Putamen (tissue), 1 donor: ENCODE results near the gene SUMO2.
"Not testable (repeated sequence)": the region's sequence is repeated elsewhere in the genome, so short reads cannot be mapped to it uniquely, and the experiment has no call there.

ENCODE experiments used
- DNase-seq: peaks from one replicate; pipeline ENCODE4 v3.0.0-alpha.2; 2016; ENCODE audit warnings: low spot score

SUMO2 gene

DNA sequence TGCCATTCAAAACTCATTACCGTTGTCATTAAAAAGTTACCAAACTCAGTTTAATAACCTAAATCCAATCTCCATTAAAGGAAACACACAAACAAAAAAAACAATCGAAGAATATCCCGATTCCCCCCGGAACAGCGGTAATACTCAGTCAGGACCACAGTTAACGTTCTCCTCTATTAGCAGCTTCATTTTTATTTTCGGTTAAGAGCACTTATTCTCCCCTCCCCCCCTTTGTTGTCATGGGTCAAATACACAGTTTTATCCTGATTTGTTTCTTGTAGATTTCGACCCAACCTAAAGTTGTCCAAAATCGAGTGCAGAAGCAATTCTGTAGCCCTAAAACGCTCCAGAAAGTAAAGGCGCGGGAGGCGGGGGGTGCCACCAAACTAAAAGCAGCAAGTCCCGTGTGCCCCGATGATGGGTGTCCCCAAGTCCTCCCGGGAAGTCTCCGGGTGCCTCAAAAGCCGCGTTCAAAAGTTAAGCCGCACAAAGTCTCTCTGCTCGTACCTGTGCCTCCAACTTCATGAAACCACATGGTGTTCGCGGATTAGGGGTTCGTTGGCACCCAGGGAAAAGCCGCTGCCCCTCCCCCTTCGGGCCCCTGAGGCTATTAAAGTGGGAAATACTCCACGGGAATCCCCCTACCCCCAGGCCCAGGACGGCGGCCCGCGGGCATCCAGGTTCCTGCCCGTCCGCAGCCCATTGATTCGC, 996 bp downstream of the SUMO2 start:
- no peak for DNase-seq

DNA sequence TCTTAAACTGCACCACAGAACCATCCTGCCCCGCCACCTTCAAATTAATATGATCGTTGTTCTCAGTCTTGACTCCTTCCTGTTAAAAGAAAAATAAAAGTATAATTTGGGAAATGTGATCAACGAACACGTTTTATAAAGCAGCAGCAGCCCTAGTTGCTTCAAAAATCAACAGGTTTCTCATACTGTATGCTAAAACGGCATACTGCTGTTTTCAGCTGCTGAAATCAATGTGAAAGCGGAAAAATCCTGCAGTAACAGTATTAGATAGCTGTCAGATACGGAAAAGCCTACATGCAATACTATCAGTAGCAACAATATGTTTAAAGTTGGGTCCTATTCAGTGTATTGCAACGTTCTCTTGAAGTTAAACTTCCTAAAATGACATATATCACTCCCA, 1.6 kb downstream of the SUMO2 start:
- DNase-seq, result no peak

DNA sequence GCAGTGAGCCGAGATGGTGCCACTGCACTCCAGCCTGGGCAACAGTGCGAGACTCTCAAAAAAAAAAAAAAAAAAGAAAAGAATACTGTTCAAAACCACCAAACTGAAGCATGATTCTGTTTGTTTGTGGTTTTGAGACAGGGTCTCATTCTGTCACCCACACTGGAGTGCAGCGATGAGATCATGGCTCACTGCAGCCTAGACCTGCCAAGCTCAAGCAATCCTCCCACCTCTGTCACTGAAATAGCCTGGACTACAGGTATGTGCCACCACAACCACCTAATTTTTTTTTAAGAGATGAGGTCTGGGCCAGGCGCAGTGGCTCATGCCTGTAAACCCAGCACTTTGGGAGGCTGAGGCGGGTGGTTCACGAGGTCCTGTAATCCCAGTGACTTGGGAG, 4.3 kb downstream of the SUMO2 start:
- DNase-seq, result no peak

DNA sequence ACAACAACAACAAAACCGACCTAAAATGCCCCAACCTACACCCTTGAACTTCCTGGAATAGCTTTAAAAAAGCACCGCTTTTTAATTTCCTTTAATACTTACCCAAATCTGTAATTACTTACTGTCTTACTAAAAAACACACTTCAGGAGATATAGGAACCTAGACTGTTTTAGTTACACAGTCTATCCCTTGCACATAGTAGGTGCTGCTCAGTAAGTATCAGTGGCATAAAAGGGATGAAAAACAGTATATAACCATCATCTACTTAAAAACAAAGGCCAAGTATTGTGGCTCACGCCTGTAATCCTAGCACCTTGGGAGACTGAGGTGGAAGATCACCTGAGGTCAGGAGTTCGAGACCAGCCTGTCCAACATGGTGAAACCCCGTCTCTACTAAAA, 6.1 kb downstream of the SUMO2 start:
- no peak for DNase-seq

DNA sequence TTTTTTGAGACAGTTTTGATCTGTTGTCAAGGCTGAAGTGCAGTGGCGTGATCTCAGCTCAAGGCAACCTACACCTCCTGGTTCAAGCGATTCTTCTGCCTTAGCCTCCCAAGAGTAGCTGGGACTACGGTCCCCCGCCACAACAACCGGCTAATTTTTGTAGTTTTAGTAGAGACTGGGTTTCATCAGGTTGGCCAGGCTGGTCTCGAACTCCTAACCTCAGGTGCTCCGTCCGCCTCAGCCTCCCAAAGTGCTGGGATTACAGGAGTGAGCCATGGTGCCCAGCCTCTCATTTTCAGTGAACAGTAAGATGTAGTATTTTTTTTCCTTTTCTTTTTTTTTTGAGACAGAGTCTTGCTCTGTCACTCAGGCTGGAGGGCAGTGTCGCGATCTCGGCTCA, 7.8 kb downstream of the SUMO2 start:
- DNase-seq, result no peak

DNA sequence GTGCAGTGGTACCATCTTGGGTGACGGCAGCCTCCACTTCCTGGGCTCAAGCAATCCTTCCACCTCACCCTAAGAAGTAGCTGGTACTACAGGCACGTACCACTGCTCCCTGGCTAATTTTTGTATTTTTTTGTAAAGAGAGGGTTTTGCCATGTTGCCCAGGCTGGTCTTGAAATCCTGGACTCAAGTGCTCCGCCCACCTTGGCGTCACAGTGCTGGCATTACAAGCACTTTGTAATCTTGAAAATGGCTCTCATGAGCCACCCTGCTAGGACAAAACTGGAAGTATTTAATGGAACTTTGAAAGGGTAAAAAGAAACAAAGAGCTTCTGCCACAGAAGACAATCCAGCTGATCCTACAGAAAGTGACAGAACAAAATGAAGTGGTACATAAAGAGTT, 9.2 kb downstream of the SUMO2 start:
- DNase-seq, result no peak

DNA sequence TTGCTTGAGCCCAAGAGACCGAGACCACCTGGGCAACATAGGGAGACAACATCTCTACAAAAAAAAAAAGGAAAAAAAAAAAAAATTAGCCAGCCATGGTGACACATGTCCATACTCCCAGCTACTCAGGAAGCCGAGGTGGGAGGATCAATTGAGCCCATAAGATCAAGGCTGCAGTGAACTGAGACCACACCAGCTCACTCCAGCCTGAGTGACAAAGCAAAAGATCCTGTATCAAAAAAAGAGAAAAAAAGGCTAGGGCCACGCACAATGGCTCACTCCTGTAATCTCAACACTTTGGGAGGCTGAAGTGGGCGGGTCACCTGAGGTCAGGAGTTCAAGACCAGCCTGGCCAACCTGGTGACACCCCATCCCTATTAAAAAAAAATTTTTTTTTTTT, 13.8 kb downstream of the SUMO2 start:
- DNase-seq, result no peak

DNA sequence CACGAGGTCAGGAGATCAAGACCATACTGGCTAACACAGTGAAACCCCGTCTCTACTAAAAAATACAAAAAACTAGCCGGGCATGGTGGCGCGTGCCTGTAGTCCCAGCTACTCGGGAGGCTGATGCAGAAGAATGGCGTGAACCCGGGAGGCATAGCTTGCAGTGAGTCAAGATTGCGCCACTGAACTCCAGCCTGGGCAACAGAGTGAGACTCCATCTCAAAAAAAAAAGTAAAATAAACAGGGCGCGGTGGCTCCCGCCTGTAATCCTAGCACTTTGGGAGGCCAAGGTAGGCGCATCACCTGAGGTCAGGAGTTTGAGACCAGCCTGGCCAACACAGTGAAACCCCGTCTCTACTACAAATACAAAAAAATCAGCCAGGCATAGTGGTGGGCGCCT, 18.2 kb downstream of the SUMO2 start:
- DNase-seq, result not testable (repeated sequence)

DNA sequence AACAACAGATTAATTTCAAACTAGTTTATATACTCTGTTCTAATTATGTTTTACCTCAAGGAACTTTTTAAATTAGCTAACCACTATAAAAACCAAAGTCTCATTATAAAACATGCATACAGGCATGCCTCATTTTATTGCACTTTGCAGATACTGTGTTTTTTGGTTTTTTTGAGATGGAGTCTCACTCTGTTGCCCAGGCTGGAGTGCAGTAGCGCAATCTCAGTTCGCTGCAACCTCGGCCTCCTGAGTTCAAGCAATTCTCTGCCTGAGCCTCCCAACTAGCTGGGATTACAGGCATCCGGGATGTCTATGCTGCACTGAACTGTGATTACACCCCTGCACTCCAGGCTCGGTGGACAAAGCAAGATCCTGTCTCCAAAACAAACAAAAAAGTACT, 19.7 kb downstream of the SUMO2 start:
- no peak for DNase-seq

DNA sequence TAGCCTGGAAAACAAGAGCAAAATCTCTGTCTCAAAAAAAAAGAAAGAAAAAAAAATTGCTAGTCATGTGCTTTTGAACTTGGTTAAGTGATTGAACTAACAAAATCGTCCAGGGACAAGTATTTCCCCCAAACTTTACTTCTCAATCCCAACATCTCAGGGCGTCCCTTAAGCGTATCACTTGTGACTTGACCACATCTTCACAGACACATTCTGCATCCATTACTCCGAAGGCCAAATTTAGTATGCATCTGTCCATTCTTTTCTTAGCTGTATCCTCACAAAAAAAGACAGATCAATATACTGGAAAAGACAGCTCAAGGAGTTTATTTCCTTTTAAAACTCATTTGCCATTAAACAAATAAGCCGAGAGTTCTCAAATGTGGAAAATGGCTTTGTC, 22.5 kb downstream of the SUMO2 start:
- DNase-seq, result no peak

DNA sequence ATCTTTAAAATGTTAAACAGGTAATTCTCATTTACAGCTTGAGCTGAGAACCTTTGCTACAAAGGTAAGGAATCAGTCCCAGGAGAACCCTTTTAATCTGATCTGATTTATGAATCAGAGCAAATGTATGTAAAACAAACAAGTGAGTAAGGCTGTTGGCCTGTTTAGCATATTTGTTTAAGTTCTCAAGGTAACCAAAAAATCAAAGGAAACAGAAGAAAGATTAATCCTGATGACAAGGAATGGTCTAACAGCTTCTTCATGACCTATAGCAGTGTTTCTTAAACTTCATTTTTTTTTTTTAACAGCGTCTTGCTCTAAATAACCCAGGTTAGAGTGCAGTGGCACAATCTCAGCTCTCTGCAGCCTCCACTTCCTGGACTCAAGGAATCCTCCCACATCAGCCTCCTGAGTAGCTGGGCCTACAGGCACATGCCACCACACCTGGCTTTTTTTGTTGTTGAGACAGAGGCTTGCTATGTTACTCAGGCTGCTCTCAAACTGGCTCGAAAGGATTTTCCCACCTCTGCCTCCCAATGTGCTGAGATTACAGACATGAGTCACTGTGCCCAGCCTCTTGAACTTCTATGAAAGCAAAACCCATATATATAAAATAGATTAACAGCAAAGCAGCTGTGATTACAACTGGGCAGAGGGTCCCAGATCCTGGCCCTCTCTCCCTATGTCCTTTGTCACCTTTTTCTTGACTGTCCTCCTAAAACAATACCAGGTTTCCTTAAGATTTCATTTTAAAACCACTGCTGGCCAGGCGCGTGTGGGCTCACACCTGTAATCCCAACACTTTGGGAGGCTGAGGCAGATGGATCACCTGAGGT, 23.3 kb downstream of the SUMO2 start:
- no peak for DNase-seq

DNA sequence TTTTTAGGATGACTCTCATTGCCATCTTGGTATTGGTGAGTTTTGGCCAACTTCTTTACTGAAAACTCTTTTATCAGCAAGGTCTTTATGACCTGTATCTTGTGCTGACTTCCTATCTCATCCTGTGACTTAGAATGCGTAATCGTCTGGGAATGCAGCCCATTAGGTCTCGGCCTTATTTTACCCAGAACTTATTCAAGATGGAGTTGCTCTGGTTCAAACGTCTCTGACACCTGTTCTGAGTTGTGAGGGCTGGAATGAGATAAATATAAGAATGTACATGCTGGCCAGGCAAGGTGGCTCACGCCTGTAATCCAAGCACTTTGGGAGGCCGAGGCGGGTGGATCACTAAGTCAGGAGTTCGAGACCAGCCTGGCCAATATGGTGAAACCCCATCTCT, 24.3 kb downstream of the SUMO2 start:
- not testable (repeated sequence) for DNase-seq

DNA sequence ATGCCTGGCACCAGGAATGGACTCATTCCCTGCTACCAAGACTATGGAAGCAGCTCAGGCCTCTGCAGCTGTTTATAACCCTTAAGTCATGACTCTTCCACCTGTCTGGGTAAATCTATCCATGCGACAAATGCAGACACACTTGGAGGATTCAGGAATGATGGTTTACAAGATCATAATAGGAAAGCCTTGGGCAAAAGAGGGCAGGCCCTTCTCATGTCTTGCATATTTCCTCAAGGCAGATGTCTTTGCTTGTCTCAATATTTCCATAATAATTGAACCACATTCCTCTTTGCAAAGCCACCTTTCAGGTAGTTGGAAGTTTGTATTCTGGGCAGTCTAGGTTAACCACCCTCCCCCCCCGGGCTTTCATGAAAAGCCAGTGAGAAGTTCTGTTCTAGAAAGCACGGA, 27.6 kb downstream of the SUMO2 start:
- no peak for DNase-seq

DNA sequence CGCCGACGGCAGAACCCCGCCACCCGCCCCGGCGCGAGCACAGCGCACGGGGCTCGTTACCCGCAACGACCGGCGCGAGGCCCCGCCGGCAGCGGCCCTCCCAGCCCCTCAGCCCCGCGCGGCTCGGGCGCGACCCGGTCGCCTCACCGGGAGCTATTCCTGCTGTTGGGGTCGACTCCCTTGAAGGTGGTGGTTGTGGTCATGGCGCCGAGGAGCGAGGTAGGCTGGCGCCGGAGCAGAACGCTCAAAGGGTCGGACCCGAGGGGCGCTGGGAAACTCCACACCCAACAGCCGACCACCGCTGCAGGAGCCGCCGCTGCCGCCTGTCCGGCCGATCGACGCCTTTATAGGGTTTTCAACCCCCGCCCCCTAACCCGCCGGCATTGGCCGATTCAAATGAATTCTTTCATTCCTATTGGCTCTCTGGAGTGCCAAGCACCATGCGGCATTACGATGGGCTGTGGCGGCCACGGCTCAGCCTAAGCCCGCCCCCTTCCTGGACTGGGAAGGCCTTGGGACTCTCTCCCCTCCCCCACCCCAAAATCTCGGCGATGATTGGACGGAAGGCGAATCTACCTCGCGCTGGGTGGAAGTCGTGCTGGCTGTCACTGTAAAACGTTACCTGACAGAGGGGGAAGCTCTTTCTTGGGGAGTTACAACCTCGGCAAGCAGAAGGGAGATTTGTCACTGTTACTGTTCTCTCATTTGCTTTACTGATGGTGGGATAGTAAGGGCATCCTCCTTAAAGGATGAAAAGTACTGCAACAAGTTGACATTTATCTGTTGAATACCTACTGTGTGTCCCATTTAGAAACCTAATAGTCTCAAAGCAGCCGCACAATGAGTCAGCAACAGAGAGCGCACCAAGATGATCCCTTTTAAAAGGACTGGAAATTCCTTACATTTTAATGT, 28.3 kb downstream of the SUMO2 start, which contains the start of gene JPT1:
TSS of gene JPT1 (minus strand) at position 318 of the 912 bp plus-strand sequence. CDS start at position 203, 115 bp downstream.
- DNase-seq, result peak; percentile 98

DNA sequence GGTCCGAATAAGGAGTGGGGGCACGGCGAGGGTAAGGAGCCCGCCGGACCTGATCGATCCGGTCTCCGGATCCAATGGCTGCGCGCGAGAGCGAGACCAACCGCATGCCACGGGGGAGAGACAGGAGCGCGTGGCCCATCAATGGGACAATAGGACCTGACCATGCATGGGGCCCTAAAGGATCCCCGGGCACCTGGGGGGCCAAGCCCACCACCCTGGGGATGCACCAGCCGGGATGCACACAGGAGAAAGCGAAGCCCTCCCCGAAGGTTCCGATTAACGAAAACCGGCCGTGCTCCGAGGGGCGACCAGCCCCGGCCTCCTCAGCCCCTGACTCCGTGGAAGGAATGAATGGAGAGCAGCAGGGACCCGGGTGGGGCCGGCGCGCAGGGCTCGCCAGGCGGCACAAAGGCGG, 29.0 kb downstream of the SUMO2 start:
- DNase-seq, result no peak

DNA sequence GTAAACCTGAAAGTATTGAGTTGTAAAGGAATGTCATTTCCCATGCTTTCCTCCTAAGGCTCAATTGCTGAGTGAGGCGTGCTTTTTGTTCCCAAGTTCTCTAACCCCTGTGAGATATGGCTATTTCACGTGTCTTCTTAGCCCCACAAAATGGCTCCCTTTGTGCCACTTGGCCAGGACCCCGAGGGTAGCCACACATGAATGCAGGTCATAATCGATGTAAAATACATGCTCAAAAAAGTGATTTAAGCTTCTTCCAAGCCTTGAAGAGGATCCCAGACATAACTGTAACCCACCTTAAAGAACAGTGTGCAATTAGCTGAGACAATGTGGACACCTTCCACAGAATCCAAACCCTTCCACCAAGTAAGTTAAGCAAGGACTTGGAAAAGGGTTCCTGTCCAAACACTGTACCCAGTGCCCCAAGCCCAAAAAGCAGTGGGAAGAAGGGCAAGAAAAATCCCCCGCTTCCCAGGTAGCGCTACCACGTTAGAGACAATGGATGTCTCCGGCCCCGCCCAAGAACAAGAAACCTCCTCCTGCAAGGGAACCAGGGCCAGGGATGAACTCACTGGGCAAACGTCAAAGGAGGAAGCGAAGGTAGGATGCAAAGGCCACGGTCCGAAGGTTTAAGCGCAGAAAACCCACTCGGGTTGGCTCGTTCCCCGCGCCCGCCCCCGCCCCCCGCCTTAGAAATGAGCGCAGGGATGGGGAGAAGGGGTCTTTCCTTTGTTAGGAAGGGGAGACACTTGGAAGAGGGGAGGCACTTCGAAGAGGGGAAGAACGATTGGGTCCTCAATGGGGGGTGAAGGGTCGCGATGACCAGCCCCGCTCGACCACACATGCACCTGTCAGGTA, 29.6 kb downstream of the SUMO2 start:
- no peak for DNase-seq

DNA sequence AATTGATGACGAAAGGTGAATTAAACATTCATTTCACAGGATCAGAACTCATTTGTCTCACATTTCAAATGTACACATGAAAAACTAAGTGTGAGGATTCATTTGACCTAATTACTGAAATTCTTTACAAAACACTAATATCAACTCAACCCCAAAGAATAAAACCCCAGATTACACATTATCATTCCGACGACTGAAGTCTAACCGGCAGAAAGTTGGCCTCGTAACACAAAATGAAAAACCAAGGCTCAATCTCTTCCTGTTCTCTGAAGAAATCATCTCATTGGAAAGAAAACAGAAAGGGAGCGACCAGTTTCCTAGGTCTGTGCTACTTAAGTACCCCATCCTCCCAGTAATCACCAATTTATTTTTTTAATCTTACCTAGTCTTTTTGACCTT, 30.2 kb downstream of the SUMO2 start:
- DNase-seq, result no peak

DNA sequence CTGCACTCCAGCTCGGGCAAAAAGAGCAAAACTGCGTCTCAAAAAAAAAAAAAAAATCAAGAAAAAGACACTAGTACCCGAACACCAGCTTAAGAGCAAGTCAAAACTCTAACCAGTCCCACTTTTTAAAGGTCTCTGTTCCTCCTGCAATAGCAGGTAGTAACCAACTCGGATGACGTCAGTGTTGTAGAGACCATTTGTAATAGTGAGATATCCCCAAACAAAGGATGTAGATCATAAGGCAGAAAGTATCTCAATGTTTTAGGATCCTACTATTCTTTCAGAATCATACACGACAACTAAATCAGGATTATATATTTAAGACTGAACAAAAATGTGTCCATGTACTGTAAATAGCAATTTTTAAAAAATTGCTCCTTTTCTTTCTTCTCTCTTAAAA, 30.8 kb downstream of the SUMO2 start:
- no peak for DNase-seq

DNA sequence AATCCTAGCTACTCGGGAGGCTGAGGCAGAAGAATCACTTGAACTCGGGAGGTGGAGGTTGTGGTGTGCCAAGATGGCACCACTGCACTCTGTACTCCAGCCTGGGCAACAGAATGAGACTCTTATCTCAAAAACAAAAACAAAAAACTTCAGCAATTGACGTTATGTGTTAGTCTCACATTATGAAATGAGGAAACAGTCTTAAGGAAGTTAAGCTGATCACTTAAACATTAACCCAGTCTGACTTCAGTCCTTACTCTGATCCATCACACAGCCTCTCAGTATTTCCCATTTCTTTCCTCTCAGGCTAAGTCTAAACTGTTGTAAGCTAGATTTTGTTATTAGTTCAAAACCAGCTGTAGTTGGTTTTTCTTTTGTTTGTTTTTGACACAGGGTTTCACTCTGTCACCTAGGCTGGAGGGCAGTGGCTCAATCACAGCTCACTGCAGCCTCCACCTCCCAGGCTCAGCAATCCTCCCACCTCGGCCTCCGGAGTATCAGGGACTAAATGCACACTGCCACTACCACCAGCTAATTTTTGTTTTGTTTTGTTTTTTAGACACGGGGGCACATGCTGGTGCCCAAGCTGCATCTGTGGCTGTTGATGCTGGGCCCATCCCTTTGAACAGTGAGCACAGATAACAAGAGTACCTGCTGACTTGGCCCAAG, 34.7 kb downstream of the SUMO2 start:
- no peak for DNase-seq

DNA sequence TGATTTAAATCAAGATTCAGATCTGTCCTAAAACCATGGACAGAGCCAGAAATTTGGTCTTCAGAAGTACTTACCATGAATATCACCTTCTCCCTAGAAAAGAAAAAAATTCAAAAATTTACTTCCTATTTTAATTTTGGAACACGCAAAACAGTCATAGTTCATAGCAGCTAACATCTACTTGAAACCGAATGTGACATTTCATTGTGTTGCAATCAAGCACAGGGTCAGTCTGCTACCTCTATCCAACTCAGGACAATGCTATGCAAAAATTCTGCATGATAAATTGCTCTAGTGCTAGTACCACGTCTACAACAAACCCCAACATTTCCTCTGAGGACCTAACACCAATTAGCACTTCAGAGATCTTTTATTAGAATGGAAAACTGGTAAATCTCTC, 36.2 kb downstream of the SUMO2 start:
- DNase-seq, result no peak
